HCT116 (cell line): ENCODE results near the gene PITPNC1.

Source experiments
- EZH2 ChIP-seq: fragments of 200-600 bp; sonication (generic); IDR thresholded peaks from 2 replicates; pipeline ENCODE4 v1.6.1; 2017; ENCODE audit warnings: antibody characterized with exemption, mixed run types
- JUND ChIP-seq: IDR thresholded peaks from 2 replicates; pipeline ENCODE4 v1.6.1; 2012
- POLR2A ChIP-seq: IDR thresholded peaks from 2 replicates; pipeline ENCODE4 v1.7.0; 2011; ENCODE audit warnings: borderline replicate concordance; ENCODE audit not compliant: insufficient read depth, insufficient read length; ENCODE audit errors: extremely low read depth
- ZNF274 ChIP-seq: fragments of 200-500 bp; sonication (Bioruptor generic); IDR thresholded peaks from 2 replicates; pipeline ENCODE4 v1.6.1; 2014; ENCODE audit warnings: mild to moderate bottlenecking, low read depth, low read length, inconsistent platforms
- TF ChIP-seq, protein P1 (sequence below): IDR thresholded peaks from 2 replicates; pipeline ENCODE4 v1.6.1; 2012
- TF ChIP-seq, protein P2 (sequence below), 3 experiments: fragments of 200-600 bp in 1 of 3; sonication (generic) in 1 of 3; IDR thresholded peaks in 2 of 3; conservative IDR thresholded peaks in 1 of 3; 2 replicates each; pipeline ENCODE4 v1.5.1; 2012 to 2017; ENCODE audit warnings: low read depth in 2 of 3, low read length in 2 of 3, antibody characterized with exemption in 1 of 3, borderline replicate concordance in 1 of 3, control low read depth in 1 of 3, mild to moderate bottlenecking in 1 of 3, mixed read lengths in 1 of 3, mixed run types in 1 of 3, moderate library complexity in 1 of 3; ENCODE audit not compliant: insufficient read depth in 1 of 3

DNA sequence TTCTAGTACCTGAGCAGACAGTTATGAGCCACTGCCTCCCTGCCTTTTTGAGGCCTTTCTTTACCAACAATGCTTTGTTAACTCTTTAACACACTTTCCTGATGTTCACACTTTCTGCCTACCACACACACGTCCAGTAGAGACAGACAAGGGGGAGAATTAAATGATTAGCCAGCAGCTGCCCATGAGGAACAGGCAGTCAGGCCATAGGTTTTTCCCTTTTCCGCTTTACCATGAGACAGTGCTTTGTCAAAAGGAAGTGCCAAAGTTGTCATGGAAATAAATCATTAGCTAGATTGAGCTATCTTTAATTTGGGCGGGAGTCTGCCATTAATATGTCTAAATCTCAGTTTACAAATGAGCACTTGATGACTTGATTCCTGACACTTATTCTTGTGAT lies 102.1 kb downstream of the PITPNC1 start:
- no peak for TF ChIP-seq EZH2
- TF ChIP-seq, protein P1, sequence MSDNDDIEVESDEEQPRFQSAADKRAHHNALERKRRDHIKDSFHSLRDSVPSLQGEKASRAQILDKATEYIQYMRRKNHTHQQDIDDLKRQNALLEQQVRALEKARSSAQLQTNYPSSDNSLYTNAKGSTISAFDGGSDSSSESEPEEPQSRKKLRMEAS, result no peak
- TF ChIP-seq ZNF274, result no peak
- TF ChIP-seq, protein P2, sequence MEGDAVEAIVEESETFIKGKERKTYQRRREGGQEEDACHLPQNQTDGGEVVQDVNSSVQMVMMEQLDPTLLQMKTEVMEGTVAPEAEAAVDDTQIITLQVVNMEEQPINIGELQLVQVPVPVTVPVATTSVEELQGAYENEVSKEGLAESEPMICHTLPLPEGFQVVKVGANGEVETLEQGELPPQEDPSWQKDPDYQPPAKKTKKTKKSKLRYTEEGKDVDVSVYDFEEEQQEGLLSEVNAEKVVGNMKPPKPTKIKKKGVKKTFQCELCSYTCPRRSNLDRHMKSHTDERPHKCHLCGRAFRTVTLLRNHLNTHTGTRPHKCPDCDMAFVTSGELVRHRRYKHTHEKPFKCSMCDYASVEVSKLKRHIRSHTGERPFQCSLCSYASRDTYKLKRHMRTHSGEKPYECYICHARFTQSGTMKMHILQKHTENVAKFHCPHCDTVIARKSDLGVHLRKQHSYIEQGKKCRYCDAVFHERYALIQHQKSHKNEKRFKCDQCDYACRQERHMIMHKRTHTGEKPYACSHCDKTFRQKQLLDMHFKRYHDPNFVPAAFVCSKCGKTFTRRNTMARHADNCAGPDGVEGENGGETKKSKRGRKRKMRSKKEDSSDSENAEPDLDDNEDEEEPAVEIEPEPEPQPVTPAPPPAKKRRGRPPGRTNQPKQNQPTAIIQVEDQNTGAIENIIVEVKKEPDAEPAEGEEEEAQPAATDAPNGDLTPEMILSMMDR (IDR thresholded peaks at IDR 0.05 in 2 of 3, conservative IDR thresholded peaks at IDR 0.05 in 1 of 3; ENCODE audit: borderline replicate concordance in 1 of 3, insufficient read depth in 1 of 3, low read depth in 2 of 3, low read length in 2 of 3), result no peak
- TF ChIP-seq POLR2A, result no peak
- no peak for TF ChIP-seq JUND
